GM12878 (cell line): Measurements from ENCODE around the gene IMPG2. TPM values are rescaled to one million over a fixed set of nuclear protein-coding genes. Genes with fewer than 3 reads are reported as not detected.

ENCODE experiments used
- ATAC-seq: fragments of 200-7000 bp; cut with Tn5 transposase; 3 replicates; pipeline ENCODE4 v1.9.1; 2020; ENCODE audit warnings: mild to moderate bottlenecking, moderate library complexity
- BruUV-seq: library from RNA; stranded (reverse); fragments of 400-500 nt; replicated peaks from 2 replicates; lab custom pipeline; 2021; lab: Mats Ljungman, UMichigan
- CTCF ChIA-PET: fragments of 300-600 bp; sonication (Branson Sonifier 250); formaldehyde crosslinking; extraction: SDS; loops from one replicate; lab custom pipeline; 2021; ENCODE audit warnings: inconsistent platforms; lab: Yijun Ruan, JAX
- POLR2A ChIA-PET: fragments of 350-600 bp; formaldehyde crosslinking; extraction: SDS; loops from one replicate; lab custom pipeline; 2021; ENCODE audit warnings: inconsistent platforms; lab: Charles Lee
- RAD21 ChIA-PET: fragments of 300-600 bp; sonication (Branson Sonifier 250); formaldehyde crosslinking; loops from one replicate; lab custom pipeline; 2023; ENCODE audit warnings: antibody characterized with exemption; ENCODE audit not compliant: unreplicated experiment; lab: Charles Lee
- SMC1A ChIA-PET: fragments of 300-600 bp; sonication (Branson Sonifier 250); formaldehyde crosslinking; loops from one replicate; lab custom pipeline; 2023; ENCODE audit not compliant: unreplicated experiment, uncharacterized antibody; lab: Charles Lee
- DNase-seq: peaks from one replicate; pipeline ENCODE4 v3.0.0-alpha.2; 2011; ENCODE audit warnings: low read depth, low spot score
- FAIRE-seq: peaks from 3 replicates; lab custom pipeline; 2011; peaks lifted over from hg19 to GRCh38; lab: Jason Lieb, UNC
- H2AFZ ChIP-seq: 2 replicates; pipeline ENCODE4 v1.6.0; 2011; ENCODE audit warnings: low read depth, low read length, control low read depth; ENCODE audit not compliant: control insufficient read depth
- H3K27ac ChIP-seq: 2 replicates; pipeline ENCODE4 v1.5.1; 2011; ENCODE audit warnings: control low read depth; ENCODE audit not compliant: control insufficient read depth, insufficient read depth
- H3K27me3 ChIP-seq, 2 experiments: replicated peaks in 1 of 2; 2 replicates each; pipeline versions ENCODE4 v1.6.0 to v1.6.1; 2011; ENCODE audit warnings: low read length in 1 of 2; ENCODE audit not compliant: control insufficient read depth in 2 of 2, insufficient read depth in 2 of 2
- H3K36me3 ChIP-seq, 2 experiments: 2 replicates each; pipeline ENCODE4 v1.5.1; 2011; ENCODE audit warnings: low read length in 1 of 2; ENCODE audit not compliant: control insufficient read depth in 2 of 2, insufficient read depth in 2 of 2
- H3K4me1 ChIP-seq: 2 replicates; pipeline ENCODE4 v1.6.1; 2011; ENCODE audit warnings: mild to moderate bottlenecking, low read length, moderate library complexity, mixed read lengths; ENCODE audit not compliant: control insufficient read depth, insufficient read depth
- H3K4me2 ChIP-seq: 2 replicates; pipeline ENCODE4 v1.6.0; 2011; ENCODE audit warnings: control low read depth; ENCODE audit not compliant: control insufficient read depth, insufficient read depth
- H3K4me3 ChIP-seq: fragments of 200-600 bp; sonication (generic); 2 replicates; pipeline ENCODE4 v1.5.1; 2016
- H3K79me2 ChIP-seq: 2 replicates; pipeline ENCODE4 v1.6.0; 2011; ENCODE audit warnings: low read length; ENCODE audit not compliant: control insufficient read depth, insufficient read depth
- H3K9ac ChIP-seq: 2 replicates; pipeline ENCODE4 v1.8.0; 2011; ENCODE audit warnings: low read length, control low read depth, mixed read lengths; ENCODE audit not compliant: control insufficient read depth, insufficient read depth
- H3K9me3 ChIP-seq: replicated peaks from 3 replicates; pipeline ENCODE4 v1.5.1; 2011; ENCODE audit warnings: mild to moderate bottlenecking, low read length; ENCODE audit not compliant: control insufficient read depth, insufficient read depth
- H4K20me1 ChIP-seq: 2 replicates; pipeline ENCODE4 v1.6.0; 2011; ENCODE audit not compliant: control insufficient read depth, insufficient read depth
- ASH2L ChIP-seq: fragments of 300-600, 200-600 bp; sonication (generic); IDR thresholded peaks from 2 replicates; pipeline ENCODE4 v1.6.1; 2017; ENCODE audit warnings: low read depth, mild to moderate bottlenecking, borderline replicate concordance
- BMI1 ChIP-seq: fragments of 450-650 bp; IDR thresholded peaks from 2 replicates; pipeline ENCODE4 v1.6.1; 2016; ENCODE audit warnings: mild to moderate bottlenecking, moderate library complexity, borderline replicate concordance
- CREM ChIP-seq: IDR thresholded peaks from 2 replicates; pipeline ENCODE4 v1.6.1; 2014; ENCODE audit warnings: antibody characterized with exemption, low read depth
- DPF2 ChIP-seq: fragments of 450-650 bp; IDR thresholded peaks from 2 replicates; pipeline ENCODE4 v1.6.1; 2017; ENCODE audit warnings: mild to moderate bottlenecking
- EGR1 ChIP-seq, 2 experiments: IDR thresholded peaks; 1 replicate in 1 of 2; 2 replicates in 1 of 2; pipeline ENCODE4 v1.6.1; 2011 to 2012; ENCODE audit warnings: low read depth in 2 of 2, low read length in 2 of 2, borderline replicate concordance in 1 of 2, mild to moderate bottlenecking in 1 of 2, moderate library complexity in 1 of 2
- EZH2 ChIP-seq: IDR thresholded peaks from 2 replicates; pipeline ENCODE4 v1.6.1; 2012; ENCODE audit warnings: low read depth, mild to moderate bottlenecking, control low read depth, inconsistent platforms, low read length, borderline replicate concordance; ENCODE audit not compliant: control insufficient read depth
- IRF4 ChIP-seq: IDR thresholded peaks from 2 replicates; pipeline ENCODE4 v1.6.1; 2011; ENCODE audit warnings: low read depth, low read length
- JUNB ChIP-seq: IDR thresholded peaks from 2 replicates; pipeline ENCODE4 v1.6.1; 2016; ENCODE audit warnings: antibody characterized with exemption, mild to moderate bottlenecking
- MEF2B ChIP-seq: fragments of 450-650 bp; IDR thresholded peaks from 2 replicates; pipeline ENCODE4 v1.6.1; 2018; ENCODE audit warnings: mild to moderate bottlenecking, moderate library complexity; ENCODE audit not compliant: partially characterized antibody, poor library complexity, severe bottlenecking
- MTA3 ChIP-seq: IDR thresholded peaks from 2 replicates; pipeline ENCODE4 v1.6.1; 2012; ENCODE audit warnings: low read length, inconsistent platforms, borderline replicate concordance
- PAX5 ChIP-seq: IDR thresholded peaks from 2 replicates; pipeline ENCODE4 v1.6.1; 2011; ENCODE audit warnings: low read depth, low read length, borderline replicate concordance
- PML ChIP-seq: IDR thresholded peaks from 2 replicates; pipeline ENCODE4 v1.6.1; 2012; ENCODE audit warnings: low read length, inconsistent platforms
- RUNX3 ChIP-seq: IDR thresholded peaks from 2 replicates; pipeline ENCODE4 v1.6.1; 2012; ENCODE audit warnings: low read length, inconsistent platforms
- SREBF2 ChIP-seq: IDR thresholded peaks from 2 replicates; pipeline ENCODE4 v1.6.1; 2012; ENCODE audit warnings: mild to moderate bottlenecking, low read length
- ZBTB33 ChIP-seq: fragments of 450-650 bp; IDR thresholded peaks from 2 replicates; pipeline ENCODE4 v1.6.1; 2017; ENCODE audit warnings: mild to moderate bottlenecking
- WGBS: methylation state at CpG from one replicate; pipeline ENCODE4 v1.1.6; 2016; ENCODE audit warnings: low lambda C conversion rate; ENCODE audit not compliant: insufficient replicate concordance, insufficient coverage; ENCODE audit errors: missing lambda C conversion rate; 5-methylcytosine and 5-hydroxymethylcytosine counted together
- in situ Hi-C: fragments of 300-500 bp; cut with MboI; formaldehyde crosslinking; loops from 9 replicates; pipeline ENCODE4 v1.14.3; 2018; ENCODE audit warnings: mixed read lengths
- intact Hi-C: fragments of 100-400 bp; cut with micrococcal nuclease; formaldehyde crosslinking; loops from one replicate; pipeline ENCODE4 v1.14.2; 2022; ENCODE audit not compliant: unreplicated experiment
- polyA plus RNA-seq, 11 experiments: library from polyadenylated mRNA; depleted of rRNA in 4 of 11; unstranded in 6 of 11; stranded (reverse) in 5 of 11; fragments of >200 nt; fragmentation: Nextera tagmentation in 4 of 11; fragmentation: Illumina TruSeq in 1 of 11; extraction: Ambion mirVana in 4 of 11; extraction: Trizol in 1 of 11; gene quantifications; 1 replicate in 1 of 11; 2 replicates in 10 of 11; pipeline versions ENCODE4 v1.2.1 to v1.2.3, GENCODE V29; 2011 to 2016; ENCODE audit warnings: inconsistent platforms in 2 of 11, missing spikeins in 2 of 11, low read depth in 1 of 11
- total RNA-seq, 4 experiments: library from RNA; depleted of rRNA in 3 of 4; stranded (reverse); fragments of >200 nt in 3 of 4; fragmentation: Illumina TruSeq in 1 of 4; extraction: Trizol in 1 of 4; gene quantifications; 2 replicates each; pipeline versions ENCODE4 v1.2.1 to v1.2.3, GENCODE V29; 2013 to 2021

IMPG2 gene
- total and polyA plus RNA-seq, 10 of the 15 experiments (the other 5 are each of a cell fraction or from before 2014, with no cell fraction given), result under 0.01 to 0.17 (median 0.10) TPM; not detected in 3

- ChIA-PET SMC1A (interaction anchor here (1.0 kb wide), 1 partner anchor 9 kb away, joined by 3 read pairs; no protein-coding TSS in a partner anchor), CTCF (no interaction called here), RAD21 (no interaction called here), POLR2A (no interaction called here)
- no peak for DNase-seq
- Histone ChIP-seq H3K79me2 (no peaks in the 10 kb centered on the region), H3K9me3 (no peaks in the 10 kb centered on the region), H3K27ac (no peak overlapping the region), H3K9ac (no peak overlapping the region), H3K4me2 (no peak overlapping the region), H3K4me1 (no peaks in the 10 kb centered on the region), H3K4me3 (no peak overlapping the region), H3K36me3 (no peaks in the 10 kb centered on the region), H2AFZ (no peak overlapping the region), H4K20me1 (no peaks in the 10 kb centered on the region), H3K27me3 (no peaks in the 10 kb centered on the region)
- TF ChIP-seq MTA3 (no peak), EZH2 (no peak), JUNB (no peak), BMI1 (no peak), RUNX3 (no peak), SREBF2 (no peak), MEF2B (no peak), PML (no peak), ASH2L (no peak), EGR1 (IDR thresholded peaks at IDR 0.05; ENCODE audit: borderline replicate concordance in 1 of 2, low read depth in 2 of 2, low read length in 2 of 2) (no peak), DPF2 (no peak), PAX5 (no peak), CREM (no peak), ZBTB33 (no peak), IRF4 (no peak)
- no peak for FAIRE-seq
- no TSS peak for BruUV-seq
- intact Hi-C loops (no loop called here), in situ Hi-C loops (no loop called here)
- ATAC-seq, result no peak
- 20% methylated on average over 1 of the region's 1 CpG for WGBS
Measured at GRCh38 chr3:101202640-101203039, 117.7 kb downstream of the IMPG2 start.
